Inflammatory macrophage treated with lipopolysaccharide for 4 hours (primary cell): ENCODE measurements around the gene TRERF1.

Experiments
- DNase-seq: peaks from one replicate; pipeline ENCODE4 v3.0.0-alpha.2; 2020

The TRERF1 gene

DNA sequence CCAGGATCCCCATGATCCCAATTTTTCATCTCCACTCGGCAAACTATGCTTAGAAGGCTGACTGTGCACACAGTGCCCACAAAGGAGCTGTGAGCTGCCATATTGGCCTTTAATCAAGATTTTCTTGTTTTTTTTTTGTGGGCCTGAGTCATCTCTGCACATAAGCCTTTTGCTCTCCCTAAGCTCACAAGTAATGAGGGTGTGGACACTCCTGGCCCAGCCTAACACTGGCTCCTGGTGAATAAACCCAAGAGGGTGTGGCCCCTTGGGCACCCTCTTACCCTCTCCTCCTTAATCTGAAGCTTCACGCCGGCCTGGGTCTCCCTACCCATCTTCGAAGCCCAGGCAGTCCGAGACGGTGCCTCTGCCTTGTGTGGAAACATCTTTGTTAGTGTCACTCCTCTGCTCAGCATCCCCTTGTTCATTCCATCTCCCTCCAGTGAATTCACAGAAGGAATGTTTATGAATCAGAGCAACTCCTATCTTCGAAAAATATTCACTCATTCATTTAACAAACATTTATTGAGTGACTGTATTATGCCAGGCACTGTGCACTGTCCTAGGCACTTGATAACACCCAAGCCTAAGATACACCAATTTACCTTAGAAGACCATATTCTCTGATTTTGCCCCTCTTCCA lies 211.9 kb downstream of the TRERF1 start:
- DNase-seq, result no peak

- no peak for DNase-seq
Observed at GRCh38 chr6:42239333-42239732, 212.4 kb downstream of the TRERF1 start.

DNA sequence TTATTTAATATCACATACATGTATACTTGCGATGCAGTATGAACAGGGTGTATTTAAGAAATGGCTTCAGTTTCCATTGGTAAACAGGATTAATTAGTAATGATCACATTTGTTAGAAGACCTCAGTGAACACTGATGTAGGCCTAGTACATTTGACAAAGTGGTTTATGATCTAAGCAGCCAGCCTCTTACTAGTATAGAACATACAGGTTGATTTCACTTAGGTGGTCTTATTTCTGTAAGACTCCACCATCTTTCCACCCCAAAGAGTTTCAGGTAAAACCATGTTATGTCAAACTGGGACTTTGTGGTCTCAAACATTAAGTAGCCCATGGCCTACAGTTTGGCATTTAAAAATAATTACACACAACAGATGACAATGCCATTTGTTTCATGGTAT lies 213.9 kb downstream of the TRERF1 start:
- DNase-seq, result no peak

DNA sequence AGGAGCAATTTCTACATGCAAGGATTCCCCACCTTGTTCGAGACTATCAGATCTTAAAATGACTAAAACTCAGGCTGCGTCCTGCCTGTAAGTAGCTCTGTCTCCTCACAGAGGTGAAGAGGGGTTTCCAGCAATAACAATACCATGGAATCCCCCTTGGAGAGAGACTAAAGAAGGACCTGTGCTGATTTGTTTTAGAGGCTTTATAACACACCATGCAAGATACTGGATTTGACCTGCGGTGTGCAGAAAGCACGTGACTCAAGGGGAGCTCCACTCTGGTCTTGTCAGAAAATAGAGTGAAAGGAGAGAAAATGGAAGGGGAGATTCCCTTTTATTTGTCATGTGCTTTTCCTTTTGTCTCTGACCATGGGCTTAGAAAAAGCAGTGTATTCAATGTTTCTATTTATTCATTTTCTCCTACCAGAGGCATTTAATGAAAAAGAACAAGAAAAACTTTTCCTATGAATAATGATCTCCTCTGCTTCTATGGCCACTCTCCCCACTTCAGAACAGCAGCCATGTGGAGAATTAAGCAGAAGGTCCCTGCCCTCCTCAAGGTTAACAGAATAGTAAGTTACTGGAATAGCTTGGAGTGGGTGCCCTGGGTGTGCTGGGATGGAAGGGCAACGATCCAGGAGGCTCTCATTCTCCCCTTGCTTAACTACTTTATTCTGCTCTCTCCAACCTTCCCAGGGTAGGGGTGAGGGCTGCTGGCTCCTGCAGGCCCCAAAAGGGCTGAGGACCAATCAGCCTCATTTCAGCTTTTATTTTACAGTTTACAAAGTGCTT lies 214.8 kb downstream of the TRERF1 start:
- DNase-seq, result no peak

DNA sequence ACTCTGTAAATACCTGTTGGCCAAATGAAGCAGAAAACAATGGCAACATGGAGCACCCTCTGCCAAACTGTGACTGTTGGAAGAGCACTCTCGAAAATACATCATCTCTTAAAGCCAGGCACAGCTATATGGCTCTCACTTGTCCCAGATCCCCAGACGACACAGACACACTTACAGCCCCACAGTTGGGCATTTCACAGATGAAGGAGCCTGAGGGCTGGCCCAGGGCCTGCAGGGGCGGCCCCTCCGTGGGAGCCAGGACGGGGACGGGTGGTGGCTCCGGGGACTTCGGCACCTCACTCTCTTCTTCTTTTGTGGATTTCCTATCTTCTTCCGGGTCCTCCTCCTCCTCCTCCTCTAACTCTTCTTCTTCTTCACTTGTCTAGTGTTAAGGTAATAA lies 215.7 kb downstream of the TRERF1 start:
- no peak for DNase-seq

GRCh38 chr6:42232035-42232434 lies 219.7 kb downstream of the TRERF1 start:
- DNase-seq, result no peak

DNA sequence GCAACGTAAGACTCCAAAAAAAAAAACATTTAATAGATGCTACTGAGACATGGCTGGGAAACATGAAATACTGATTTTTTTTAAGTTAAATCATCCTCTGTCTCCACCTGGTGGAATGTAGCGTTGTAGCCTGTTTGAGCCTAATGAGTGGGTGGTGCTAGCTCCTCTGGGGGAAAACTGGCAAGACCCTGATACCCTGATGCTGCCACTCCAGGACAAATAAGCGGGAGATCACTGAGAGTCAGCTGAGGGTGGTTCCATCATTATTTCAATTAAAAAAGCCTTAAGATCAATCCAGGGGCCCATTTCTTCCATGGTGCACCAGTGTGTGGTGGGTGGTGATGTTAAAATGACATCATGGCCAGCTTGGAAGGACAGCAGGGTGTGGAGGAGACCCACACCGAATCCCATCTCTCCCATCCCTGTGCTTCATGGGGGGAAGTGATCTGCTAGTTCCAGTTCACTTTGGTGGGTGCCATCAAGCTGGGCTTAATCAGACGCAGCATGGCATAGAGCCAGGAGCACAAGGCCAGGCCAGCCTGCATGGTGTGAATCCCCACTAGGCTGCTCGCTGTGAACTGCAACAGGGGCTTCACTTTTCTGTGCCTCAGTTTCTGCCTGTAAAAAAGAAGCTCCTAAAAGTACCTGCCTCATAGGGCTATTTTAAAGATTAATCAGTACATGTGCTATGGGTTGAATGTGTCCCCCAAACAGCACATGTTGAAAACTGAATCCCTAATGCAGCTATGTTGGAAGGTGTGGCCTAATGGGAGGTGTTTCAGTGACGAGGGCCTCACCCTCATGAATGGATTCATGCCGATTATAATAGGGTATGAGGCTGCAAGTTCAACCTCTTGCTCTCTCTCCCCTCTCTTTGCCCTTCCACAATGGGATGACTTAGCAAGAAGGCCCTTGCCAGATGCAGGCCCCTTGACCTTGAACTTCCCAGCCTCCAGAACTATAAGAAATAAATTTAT lies 221.1 kb downstream of the TRERF1 start:
- no peak for DNase-seq

GRCh38 chr6:42229506-42230119 lies 222.1 kb downstream of the TRERF1 start:
- no peak for DNase-seq

- no peak for DNase-seq
Observed at GRCh38 chr6:42228305-42228704, 223.4 kb downstream of the TRERF1 start.

GRCh38 chr6:42227173-42227850 lies 224.4 kb downstream of the TRERF1 start:
- no peak for DNase-seq

DNA sequence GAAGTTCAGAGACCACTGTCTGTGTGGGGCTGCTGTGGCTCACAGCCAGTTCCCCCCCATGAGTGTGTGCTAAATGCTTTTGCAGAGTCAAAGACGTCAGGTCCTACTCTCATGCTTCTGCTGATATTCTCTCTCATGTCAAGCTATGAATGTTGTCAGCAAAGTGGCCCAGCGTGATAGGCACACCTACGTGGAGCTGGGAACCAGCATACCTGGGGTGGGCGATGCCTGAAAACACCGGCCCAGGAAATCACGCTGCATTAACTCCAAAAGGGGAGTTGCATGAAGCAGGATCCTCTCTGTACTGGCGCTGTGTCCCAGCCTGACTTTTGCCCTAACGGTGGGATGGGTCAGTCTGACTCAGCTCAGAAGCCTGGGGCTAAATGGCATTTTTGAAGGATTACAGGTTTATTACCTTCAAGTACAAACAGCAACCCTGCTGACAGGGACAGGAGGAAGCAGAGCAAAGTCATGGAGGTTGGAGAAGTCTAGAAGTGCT lies 225.0 kb downstream of the TRERF1 start:
- no peak for DNase-seq

DNA sequence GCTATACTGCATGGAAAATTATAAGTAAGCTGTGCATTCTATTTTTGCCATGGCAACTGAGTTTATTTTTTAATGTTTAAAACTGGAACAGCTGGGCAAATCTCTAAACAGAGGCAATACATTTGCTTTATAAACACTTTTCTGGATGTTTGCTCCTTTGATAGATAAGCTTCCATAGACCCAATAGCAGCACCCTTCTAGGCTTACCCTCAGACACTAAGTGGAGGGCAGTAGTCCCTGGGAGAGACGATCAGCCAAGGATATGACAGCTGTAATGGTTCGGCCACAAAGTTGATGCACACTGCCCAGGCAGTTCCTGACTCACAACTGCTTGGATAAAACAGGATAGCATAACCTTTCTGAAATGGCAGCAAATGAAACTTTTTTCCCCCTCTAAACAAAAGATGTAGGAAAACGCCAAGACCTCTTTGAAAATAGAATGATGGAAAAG lies 225.5 kb downstream of the TRERF1 start:
- no peak for DNase-seq

- DNase-seq, result no peak
Observed at GRCh38 chr6:42225419-42225818, 226.3 kb downstream of the TRERF1 start.

- peak; percentile 6 for DNase-seq
Observed at GRCh38 chr6:42225029-42225339, 226.7 kb downstream of the TRERF1 start.

DNA sequence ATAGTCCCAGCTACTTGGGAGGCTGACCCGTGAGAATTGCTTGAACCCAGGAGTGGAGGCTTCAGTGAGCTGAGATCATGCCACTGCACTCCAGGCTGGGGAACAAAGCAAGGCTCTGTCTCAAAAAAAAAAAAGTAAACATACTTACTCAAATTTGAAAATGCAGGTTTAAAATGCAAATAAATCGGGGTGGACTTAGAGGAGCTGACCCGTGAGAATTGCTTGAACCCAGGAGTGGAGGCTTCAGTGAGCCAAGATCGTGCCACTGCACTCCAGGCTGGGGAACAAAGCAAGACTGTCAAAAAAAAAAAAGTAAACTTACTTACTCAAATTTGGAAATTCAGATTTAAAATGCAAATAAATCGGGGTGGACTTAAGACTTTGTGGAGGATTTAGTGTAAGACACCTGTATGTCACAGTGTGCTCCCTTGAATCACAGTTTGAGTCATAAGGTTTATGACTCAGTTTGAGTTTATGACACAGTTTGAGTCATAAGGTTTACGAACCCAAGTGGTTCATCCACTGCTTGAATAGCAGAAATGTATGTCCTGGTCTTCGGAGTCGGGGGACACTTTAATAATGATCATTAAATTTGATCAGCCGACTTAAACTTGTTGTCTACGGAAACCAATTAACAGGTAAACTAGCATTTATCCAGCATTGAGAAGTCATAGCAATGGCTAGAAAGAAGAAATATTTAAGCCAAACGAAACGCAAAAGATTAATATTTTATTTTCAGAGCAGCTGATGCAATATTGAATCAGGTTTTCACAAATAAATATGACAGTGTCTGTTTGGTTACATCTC lies 227.3 kb downstream of the TRERF1 start:
- peak; percentile 60 for DNase-seq

DNA sequence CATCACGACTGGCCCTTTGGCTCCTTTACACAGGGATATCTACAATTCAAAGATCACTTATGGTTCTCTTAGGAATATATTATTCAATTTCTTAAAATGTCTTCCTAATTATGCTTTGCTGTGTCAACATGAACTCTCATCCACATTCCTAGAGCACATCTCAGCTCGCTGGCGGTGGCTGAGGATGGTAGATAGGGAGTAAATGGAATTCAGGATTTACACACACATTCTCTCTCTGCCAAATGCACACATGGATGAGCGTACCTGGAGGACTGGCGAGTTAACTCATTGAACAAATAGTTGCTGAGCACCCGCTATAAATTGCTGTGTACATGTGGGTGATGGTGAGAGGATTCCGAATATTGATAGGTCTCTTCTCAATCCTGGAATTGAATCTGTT lies 229.3 kb downstream of the TRERF1 start:
- DNase-seq, result no peak

GRCh38 chr6:42221546-42221945 lies 230.2 kb downstream of the TRERF1 start:
- no peak for DNase-seq

DNA sequence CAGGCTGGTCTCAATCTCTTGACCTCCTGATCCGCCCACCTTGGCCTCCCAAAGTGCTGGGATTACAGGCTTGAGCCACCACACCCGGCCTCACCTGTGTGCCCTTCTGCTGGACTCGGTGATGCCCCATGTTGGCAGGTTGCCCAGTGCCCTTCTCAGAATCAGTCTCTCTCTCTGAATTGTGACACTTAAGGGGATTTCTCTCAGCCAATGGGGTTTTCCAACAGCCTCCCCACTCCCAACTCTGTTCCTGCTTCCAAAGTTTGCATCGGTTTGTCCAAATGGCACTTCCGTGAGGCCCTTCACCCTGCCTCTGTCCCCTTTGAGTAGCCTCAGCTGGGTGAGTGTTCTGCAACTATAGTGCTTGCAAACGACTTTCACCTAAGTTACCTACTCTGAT lies 230.9 kb downstream of the TRERF1 start:
- DNase-seq, result no peak

GRCh38 chr6:42217519-42218367 lies 234.0 kb downstream of the TRERF1 start, which contains the start of gene MRPS10:
MRPS10 (minus strand) TSS chr6:42217861; CDS start chr6:42217849, 12 bp downstream.
- peak; percentile 95 for DNase-seq

- peak; percentile 6 for DNase-seq
Observed at GRCh38 chr6:42217157-42217518, 234.6 kb downstream of the TRERF1 start.
